Epithelial cell of esophagus (primary cell): Measurements from ENCODE around the gene ZNF407.

Experiments
- DNase-seq: peaks from one replicate; pipeline ENCODE4 v3.0.0; 2010; ENCODE audit warnings: low read depth
- H3K4me3 ChIP-seq: 2 replicates; pipeline ENCODE4 v1.5.1; 2011; ENCODE audit warnings: mild to moderate bottlenecking, low read length, control low read depth
- CTCF ChIP-seq: IDR thresholded peaks from 2 replicates; pipeline ENCODE4 v1.5.1; 2011; ENCODE audit warnings: low read depth, mild to moderate bottlenecking, low read length, control low read depth, inconsistent platforms; ENCODE audit not compliant: insufficient read depth; ENCODE audit errors: missing control alignments

Gene ZNF407

DNA sequence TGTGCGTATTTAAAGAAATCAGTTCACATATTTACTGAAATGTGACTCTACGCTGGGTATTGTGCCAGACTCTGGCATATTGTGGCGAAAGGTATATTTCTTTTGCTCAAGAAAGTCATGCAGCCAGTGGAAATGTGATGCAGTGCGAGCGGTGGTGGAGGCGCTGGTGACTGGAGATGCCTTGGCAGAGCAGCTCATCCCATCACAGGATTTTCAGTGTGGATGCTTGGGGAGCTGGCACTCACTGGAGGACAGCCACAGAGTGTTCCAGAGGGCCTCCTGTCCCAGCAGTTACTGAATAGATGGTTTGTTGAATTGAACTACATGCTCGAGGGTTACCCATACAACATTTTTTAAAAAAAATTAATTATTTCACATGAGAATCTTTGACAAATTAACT lies 117.6 kb downstream of the ZNF407 start:
- DNase-seq = no peak
- TF ChIP-seq CTCF = no peak
- H3K4me3 ChIP-seq = no peak overlapping the region

DNA sequence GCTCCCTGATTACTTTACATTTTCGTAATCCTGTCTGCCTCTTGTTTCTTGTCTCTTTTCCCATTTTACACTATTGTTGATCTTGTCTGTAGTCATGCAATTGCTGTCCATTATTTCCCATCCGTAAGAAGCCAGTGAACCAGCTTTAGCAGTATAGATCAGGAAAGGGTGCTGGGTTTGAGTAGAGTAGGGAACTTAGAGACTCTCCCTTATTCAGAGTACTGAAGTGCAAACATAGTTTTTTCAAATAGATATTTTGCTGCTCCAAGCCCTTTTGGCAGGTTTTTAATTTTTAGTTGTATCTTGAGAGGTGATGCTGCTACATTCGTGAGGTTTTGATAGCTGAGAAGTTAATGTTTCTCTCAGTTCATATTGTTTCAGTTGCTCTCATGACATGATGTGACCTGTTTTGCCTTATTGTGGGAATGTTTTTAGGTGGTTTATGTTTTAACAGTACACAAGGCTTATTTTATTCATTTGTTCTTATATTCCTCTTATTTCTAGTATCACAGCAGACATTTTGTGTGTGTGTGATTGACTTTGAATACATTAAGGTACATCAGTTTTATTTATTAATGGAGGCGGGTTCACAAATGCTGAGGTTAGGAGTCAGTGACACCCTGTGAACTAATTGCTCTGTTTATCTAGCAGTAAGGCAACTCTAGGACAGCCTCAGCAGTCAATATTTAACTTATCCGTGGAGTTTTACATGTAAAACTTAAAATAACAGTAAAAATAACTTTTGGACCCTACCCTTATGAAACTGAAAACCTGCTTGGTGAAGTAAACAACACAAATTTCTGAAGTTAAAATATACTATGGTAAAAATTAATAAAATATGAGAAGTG lies 118.4 kb downstream of the ZNF407 start:
- no peak overlapping the region for H3K4me3 ChIP-seq
- no peak for DNase-seq
- no peak for TF ChIP-seq CTCF

- TF ChIP-seq CTCF = no peak
- no peak for DNase-seq
- H3K4me3 ChIP-seq = no peak overlapping the region
Observed at GRCh38 chr18:74718312-74718711, 120.6 kb downstream of the ZNF407 start.

GRCh38 chr18:74722237-74722636 lies 124.6 kb downstream of the ZNF407 start:
- peak; percentile 73 for DNase-seq
- no peak overlapping the region for H3K4me3 ChIP-seq
- no peak for TF ChIP-seq CTCF

- peak; percentile 22 for DNase-seq
- TF ChIP-seq CTCF = no peak
- H3K4me3 ChIP-seq = no peak overlapping the region
Observed at GRCh38 chr18:74724186-74724585, 126.5 kb downstream of the ZNF407 start.

DNA sequence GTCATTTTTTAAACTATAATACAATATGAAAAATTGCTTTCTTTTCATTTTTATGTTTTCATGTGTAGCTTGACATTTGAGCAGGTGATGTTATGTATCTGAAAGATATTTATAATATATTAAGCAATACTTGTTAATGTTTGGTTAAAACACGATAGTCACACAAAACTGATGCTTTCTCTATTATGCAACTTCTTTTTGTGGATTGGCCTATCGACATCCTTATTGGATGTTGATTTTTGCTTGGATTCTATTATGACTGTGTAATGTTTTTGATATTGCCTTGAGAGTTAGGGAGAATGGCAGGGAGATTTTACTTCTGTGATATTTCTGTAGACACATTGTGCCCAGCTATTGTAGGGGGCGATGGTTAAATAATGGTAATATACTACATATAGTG lies 128.0 kb downstream of the ZNF407 start:
- no peak for TF ChIP-seq CTCF
- DNase-seq = no peak
- no peak overlapping the region for H3K4me3 ChIP-seq

GRCh38 chr18:74728586-74728985 lies 130.9 kb downstream of the ZNF407 start:
- H3K4me3 ChIP-seq = no peak overlapping the region
- no peak for TF ChIP-seq CTCF
- no peak for DNase-seq
